Chondrocyte (in vitro differentiated cells): ENCODE data around the gene MLIP. TPM values are rescaled to one million over a fixed set of nuclear protein-coding genes. Genes with fewer than 3 reads are reported as not detected.
A peak's percentile ranks its signal among the peaks of the same experiment; 100 is the strongest.

Experiments
- DNase-seq: peaks from one replicate; pipeline ENCODE4 v3.0.0; 2021; ENCODE audit warnings: mixed read lengths, low spot score
- H3K27ac Mint-ChIP-seq: one replicate; pipeline ENCODE4 v1.8.0; 2021; ENCODE audit warnings: mild to moderate bottlenecking, moderate library complexity, mixed read lengths; ENCODE audit not compliant: unreplicated experiment
- H3K27me3 Mint-ChIP-seq: 2 replicates; pipeline ENCODE4 v1.8.0; 2021; ENCODE audit warnings: low read depth, mixed read lengths
- H3K36me3 Mint-ChIP-seq: 2 replicates; pipeline ENCODE4 v1.8.0; 2021; ENCODE audit warnings: low read depth, mixed read lengths
- H3K4me1 Mint-ChIP-seq: 2 replicates; pipeline ENCODE4 v1.8.0; 2021; ENCODE audit warnings: low read depth, mild to moderate bottlenecking, mixed read lengths
- H3K4me3 Mint-ChIP-seq: one replicate; pipeline ENCODE4 v1.8.0; 2021; ENCODE audit warnings: mild to moderate bottlenecking, moderate library complexity, mixed read lengths; ENCODE audit not compliant: unreplicated experiment
- H3K9me3 Mint-ChIP-seq: 2 replicates; pipeline ENCODE4 v1.8.0; 2021; ENCODE audit warnings: low read depth, mixed read lengths
- CTCF ChIP-seq: fragments of 200-600 bp; sonication (generic); IDR thresholded peaks from 2 replicates; pipeline ENCODE4 v1.5.0; 2021; ENCODE audit warnings: antibody characterized with exemption, mild to moderate bottlenecking, moderate library complexity
- total RNA-seq: library from RNA; stranded (reverse); gene quantifications from 3 replicates; pipeline ENCODE4 v1.2.1, GENCODE V29; 2021

Gene MLIP
- total RNA-seq, 1 donor from 2014 or later, result not detected

- no peak for DNase-seq
- H3K36me3 Mint-ChIP-seq, result peaks cover 6% of the 10 kb centered on the region
- H3K4me3 Mint-ChIP-seq, result peak overlapping the region; percentile 17
- peaks cover 9% of the 10 kb centered on the region for H3K9me3 Mint-ChIP-seq
- peak overlapping the region; percentile 95 for H3K27ac Mint-ChIP-seq
- no peaks in the 10 kb centered on the region for H3K27me3 Mint-ChIP-seq
- H3K4me1 Mint-ChIP-seq, result peaks cover 32% of the 10 kb centered on the region
- TF ChIP-seq CTCF, result no peak
Observed at GRCh38 chr6:54135665-54136369, 24.6 kb downstream of the MLIP start.

GRCh38 chr6:54138795-54139194 lies 27.6 kb downstream of the MLIP start:
- Mint-ChIP-seq H3K9me3 (peaks cover 9% of the 10 kb centered on the region), H3K4me3 (no peak overlapping the region), H3K27ac (no peak overlapping the region), H3K27me3 (no peaks in the 10 kb centered on the region), H3K36me3 (peaks cover 4% of the 10 kb centered on the region), H3K4me1 (peaks cover 32% of the 10 kb centered on the region)
- DNase-seq, result no peak
- TF ChIP-seq CTCF, result no peak

- H3K4me3 Mint-ChIP-seq, result no peak overlapping the region
- peaks cover 4% of the 10 kb centered on the region for H3K36me3 Mint-ChIP-seq
- peaks cover 22% of the 10 kb centered on the region for H3K4me1 Mint-ChIP-seq
- H3K27ac Mint-ChIP-seq, result no peak overlapping the region
- H3K9me3 Mint-ChIP-seq, result peaks cover 9% of the 10 kb centered on the region
- H3K27me3 Mint-ChIP-seq, result no peaks in the 10 kb centered on the region
- no peak for DNase-seq
- no peak for TF ChIP-seq CTCF
Observed at GRCh38 chr6:54140811-54141210, 29.6 kb downstream of the MLIP start.

GRCh38 chr6:54142889-54143519 lies 31.8 kb downstream of the MLIP start:
- H3K9me3 Mint-ChIP-seq, result no peaks in the 10 kb centered on the region
- H3K36me3 Mint-ChIP-seq, result no peaks in the 10 kb centered on the region
- no peak for DNase-seq
- H3K27ac Mint-ChIP-seq, result no peak overlapping the region
- peaks cover under 1% of the 10 kb centered on the region for H3K4me1 Mint-ChIP-seq
- TF ChIP-seq CTCF, result no peak
- H3K4me3 Mint-ChIP-seq, result no peak overlapping the region
- H3K27me3 Mint-ChIP-seq, result no peaks in the 10 kb centered on the region

- DNase-seq, result no peak
- no peaks in the 10 kb centered on the region for H3K9me3 Mint-ChIP-seq
- H3K36me3 Mint-ChIP-seq, result no peaks in the 10 kb centered on the region
- TF ChIP-seq CTCF, result no peak
- H3K27me3 Mint-ChIP-seq, result no peaks in the 10 kb centered on the region
- H3K4me1 Mint-ChIP-seq, result no peaks in the 10 kb centered on the region
- H3K4me3 Mint-ChIP-seq, result no peak overlapping the region
- H3K27ac Mint-ChIP-seq, result no peak overlapping the region
Observed at GRCh38 chr6:54151861-54152260, 40.6 kb downstream of the MLIP start.
